HPDE6-E6E7 (cell line): ENCODE data around the gene HAAO.
"Not testable (repeated sequence)": the region's sequence is repeated elsewhere in the genome, so short reads cannot be mapped to it uniquely, and the experiment has no call there.

Source experiments
- DNase-seq: peaks from one replicate; pipeline ENCODE4 v3.0.0; 2011; ENCODE audit warnings: missing footprints; ENCODE audit errors: extremely low spot score

HAAO gene

DNA sequence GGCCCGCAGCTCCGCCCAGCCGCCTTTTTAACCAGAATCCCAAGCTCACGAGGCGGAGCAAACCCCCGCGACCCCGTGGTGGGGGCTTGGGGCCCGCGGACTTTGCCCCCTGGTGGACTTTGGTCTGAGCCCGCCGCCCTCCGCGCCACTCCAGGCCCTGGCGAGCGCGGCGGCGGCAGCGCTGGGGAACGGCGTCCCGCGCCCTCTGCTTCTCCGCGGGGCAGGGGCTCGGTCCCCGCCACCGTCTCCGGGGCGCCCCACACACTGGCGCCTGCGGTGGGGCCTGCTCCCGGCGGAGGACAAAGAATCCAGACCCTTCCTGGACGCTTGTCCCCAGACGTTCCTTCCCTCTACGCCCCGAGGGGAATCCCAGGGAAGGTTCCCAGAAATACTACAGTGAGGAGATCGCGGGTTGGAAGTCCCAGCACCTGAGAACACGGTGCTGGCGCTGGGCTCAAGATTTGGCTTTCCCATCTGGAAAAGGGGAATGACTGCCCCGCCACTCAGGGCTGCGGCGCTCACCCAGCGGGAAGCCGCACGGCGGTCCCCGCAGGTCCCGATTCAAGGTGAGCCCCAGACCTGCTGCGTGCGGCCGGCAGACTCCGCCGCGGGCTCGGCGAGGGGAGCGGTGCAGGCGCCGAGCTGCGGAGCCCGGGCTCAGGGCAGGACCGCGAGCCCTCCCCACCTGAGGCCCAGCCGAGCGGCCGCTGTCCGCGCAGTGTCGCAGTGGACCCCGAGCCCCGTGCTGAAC lies at the start of gene HAAO:
TSS of gene HAAO (minus strand) at position 1 of the 751 bp plus-strand sequence. CDS start 47 bp downstream, outside the sequence.
- no peak for DNase-seq

DNA sequence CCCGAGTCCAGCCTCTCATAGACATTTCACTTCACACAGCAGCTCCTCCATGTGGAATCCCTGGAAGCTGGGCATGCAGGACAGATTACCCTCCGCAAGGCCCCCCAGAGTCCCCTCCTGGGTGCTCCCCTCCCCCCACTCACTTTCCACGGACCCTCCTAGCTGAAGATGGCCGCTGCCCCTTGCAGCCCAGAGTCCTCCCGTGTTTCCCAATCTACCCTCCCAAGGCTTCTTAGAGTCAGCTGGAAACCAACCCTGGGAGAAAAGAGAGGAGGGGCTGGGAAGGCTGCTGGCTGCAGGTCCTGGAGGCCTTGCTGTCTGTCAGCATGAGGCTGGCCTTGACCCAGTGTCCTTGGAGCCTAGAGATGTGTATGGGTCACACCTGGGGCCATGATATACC lies 49.0 kb upstream of the HAAO start:
- DNase-seq, result no peak

DNA sequence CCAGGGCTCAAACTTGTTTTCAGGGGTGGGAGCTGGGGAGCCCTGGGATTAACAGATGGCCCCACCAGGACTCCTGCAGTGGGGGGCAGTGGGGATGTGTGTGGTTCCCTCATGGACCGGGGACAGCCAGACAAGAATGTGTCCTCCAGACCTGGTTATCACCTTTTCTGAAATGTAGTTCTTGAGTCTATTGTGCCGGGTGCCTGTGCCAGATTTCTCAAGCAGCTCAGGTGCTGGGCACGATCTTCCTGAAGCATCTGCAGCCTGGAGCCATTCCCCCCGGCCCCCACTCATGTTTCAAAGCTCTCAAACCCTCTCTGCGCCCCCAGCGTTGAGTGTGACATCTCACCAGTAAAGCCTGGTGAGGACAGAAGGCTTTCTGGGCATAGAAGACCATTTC lies 48.4 kb upstream of the HAAO start:
- no peak for DNase-seq

- no peak for DNase-seq
Observed at GRCh38 chr2:42839809-42840501, 47.6 kb upstream of the HAAO start.

- DNase-seq, result no peak
Observed at GRCh38 chr2:42838133-42838532, 45.8 kb upstream of the HAAO start.

DNA sequence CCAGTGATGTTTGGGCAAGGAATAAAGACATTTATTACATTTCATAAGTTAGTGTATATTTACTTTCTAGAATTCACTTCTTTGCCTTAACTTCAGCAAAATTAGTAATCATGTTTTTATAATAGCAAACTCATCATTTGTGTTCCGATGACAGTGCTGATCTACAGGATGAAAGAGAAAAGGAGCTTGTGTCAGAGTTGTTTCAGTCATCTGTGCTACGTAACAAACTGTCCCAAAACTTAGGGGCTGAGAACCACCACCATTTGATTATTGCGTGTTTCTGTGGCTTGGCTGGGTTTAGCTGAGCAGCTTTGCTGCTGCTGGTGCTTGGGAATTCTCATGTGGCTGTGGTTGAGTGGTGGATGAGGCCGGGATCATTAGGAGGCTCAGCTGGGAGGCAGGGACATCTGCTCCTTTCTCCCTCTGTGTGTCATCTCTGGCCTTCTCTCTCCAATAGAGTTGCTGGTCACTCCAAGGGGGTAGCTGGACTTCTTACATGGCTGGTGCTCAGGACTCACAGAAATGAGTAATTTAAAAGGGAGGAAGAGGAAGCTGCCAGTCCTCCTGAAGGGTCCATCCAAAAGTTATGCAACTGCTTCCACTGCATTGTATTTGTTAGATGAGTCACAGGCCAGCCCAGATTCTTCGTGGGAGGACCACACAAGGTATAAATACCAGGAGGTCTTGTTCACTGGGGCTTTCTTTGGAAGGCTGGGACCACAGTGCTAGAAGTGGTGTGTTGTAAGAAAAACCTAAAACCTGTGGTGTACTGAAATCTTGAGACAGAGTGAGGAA lies 43.4 kb upstream of the HAAO start:
- peak; percentile 70 for DNase-seq

DNA sequence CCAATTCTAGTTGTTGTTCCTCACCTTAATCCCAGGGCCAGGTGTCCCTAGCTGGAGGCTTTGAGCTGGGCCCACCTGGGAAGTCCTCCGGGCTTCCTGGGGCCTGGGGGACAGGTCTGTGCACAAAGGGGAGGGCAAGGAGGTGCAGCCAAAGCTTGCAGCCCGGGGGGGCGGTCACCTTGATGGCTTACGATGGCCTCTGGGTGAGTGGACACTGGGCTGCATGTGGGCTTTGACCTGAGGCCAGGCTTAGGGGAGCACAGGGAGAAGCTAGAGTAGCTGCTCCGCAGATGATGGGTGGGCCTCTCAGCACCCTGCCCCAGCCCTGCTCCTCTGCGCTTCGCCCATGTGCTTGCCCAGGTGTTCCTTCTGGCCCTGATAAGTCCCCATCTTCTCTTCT lies 41.8 kb upstream of the HAAO start:
- no peak for DNase-seq

- DNase-seq, result no peak
Observed at GRCh38 chr2:42832289-42832634, 39.9 kb upstream of the HAAO start.

DNA sequence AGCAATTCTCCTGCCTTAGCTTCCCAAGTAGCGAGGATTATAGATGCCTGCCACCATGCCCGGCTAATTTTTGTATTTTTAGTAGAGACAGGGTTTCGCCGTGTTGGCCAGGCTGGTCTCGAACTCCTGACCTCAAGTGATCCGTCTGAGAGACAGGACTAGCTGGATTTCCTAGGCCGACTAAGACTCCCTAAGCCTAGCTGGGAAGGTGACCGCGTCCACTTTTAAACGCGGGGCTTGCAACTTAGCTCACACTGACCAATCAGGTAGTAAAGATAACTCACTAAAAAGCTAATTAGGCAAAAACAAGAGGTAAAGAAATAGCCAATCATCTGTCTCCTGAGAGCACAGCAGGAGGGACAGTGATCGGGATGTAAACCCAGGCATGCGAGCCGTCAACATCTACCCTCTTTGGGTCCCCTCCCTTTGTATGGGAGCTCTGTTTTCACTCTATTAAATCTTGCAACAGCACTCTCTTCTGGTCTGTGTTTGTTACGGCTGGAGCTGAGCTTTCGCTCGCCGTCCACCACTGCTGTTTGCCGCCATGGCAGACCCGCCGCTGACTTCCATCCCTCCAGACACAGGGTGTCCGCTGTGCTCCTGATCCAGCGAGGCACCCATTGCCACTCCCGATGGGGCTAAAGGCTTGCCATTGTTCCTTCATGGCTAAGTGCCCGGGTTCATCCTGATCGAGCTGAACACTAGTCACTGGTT lies 39.3 kb upstream of the HAAO start:
- not testable (repeated sequence) for DNase-seq

DNA sequence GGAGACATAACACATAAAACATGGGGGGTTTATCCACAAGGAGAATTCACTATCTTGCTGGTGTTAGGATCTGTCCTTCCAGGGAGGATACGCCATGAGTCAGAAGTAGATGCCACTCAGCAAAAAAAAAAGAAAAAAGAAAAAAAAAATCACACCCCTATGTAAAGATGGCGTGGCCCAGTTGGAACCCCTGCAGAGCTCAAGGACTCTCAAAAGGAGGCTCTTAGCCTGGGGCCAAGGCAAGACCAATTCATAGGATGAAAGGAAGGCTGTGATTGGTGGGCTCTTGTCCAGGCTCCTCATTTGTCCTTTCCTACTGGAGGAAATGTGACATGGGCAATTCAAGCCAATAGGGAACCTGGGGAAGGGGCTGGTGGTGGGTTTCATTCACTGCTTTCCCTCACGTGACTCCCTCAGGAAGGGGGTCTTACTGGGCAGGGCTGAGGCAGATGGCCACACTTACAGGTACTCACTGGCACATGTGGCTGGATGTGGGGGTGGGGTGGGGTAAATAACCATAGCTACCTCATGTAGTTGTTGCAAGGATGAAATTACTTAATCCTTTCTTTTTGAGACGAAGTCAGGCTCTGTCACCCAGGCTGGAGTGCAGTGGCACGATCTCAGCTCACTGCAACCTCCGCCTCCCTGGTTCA lies 38.7 kb upstream of the HAAO start:
- DNase-seq, result no peak

GRCh38 chr2:42829671-42830440 lies 37.5 kb upstream of the HAAO start:
- no peak for DNase-seq

GRCh38 chr2:42828487-42829425 lies 36.4 kb upstream of the HAAO start:
- peak; percentile 77 for DNase-seq

GRCh38 chr2:42827647-42828486 lies 35.5 kb upstream of the HAAO start:
- DNase-seq, result peak; percentile 73

- DNase-seq, result no peak
Observed at GRCh38 chr2:42826231-42826630, 33.8 kb upstream of the HAAO start.

DNA sequence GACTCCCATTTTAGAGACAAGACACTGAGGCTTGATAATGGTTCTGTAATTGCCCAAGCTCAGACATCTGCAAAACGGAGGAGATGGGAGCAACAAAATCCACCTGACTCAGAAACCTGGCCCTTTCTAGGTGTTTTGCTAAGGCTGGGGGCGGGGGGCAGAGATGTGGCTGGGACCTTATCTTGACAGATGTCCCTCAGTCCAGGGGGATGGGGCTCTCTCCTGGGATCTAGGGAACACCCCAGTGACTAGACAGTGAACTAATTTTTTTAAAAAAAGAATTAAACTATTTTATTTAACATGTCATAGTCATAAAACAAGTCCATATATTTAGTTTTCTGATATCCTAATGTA lies 32.0 kb upstream of the HAAO start:
- DNase-seq, result no peak

DNA sequence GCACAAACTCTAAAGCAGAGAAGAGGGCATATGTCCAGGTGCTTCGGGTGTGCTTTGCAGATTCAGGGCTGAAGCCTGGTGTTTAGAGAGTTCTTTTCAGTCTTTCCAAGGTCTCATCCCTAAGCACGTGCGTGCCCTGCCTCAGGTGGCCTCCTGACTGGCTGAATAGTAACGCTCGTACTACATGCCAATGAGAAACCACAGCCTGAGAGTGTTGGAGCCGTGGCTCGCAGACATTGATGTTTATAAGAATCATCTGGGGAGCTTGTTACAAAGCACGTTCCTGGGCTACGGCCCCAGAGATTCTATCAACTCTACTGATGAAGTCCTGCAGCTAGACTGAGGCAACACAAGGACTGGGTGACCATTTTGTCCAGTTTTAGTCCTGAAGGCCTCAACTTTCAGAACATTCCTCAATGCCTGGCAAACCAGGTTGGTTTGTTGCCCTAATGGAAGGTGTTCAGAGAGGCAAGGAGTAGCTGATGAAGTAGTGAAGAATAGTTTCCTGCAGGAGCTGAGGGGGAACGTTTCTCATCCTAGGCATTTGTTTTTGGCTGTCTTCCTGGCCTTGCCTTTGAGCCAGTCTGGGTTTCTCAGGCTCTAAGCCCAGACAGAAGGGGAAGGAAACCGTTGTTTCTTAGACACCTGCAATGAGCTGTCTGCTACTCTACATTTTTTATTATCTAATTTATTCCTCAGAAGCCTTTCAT lies 31.5 kb upstream of the HAAO start:
- DNase-seq, result no peak

GRCh38 chr2:42819160-42819559 lies 26.8 kb upstream of the HAAO start:
- DNase-seq, result no peak

DNA sequence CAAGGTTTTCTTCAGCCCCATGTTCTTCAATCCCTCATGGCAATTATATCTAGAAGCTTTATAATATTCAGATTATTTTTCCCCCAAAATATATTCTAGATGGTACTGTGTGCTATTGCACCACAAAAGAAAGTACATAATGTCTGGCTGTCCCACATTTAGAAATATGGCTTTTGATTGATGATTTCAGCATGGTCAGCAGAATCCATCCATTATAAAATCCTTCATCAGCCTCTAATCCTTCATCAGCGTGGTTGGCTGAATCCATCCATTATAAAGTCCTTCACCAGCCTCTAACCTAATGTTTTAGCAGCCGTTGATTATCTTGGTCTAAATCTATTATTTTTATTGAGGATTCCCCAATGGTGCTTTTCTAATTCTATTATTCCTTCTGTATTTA lies 23.3 kb upstream of the HAAO start:
- DNase-seq, result no peak
